ENCODE measurements around the gene AIFM3.
"Not testable (repeated sequence)": the region's sequence is repeated elsewhere in the genome, so short reads cannot be mapped to it uniquely, and the experiment has no call there.

- not testable (repeated sequence) for TF ChIP-seq POLR2A (IDR thresholded peaks at IDR 0.05)
- TF ChIP-seq, protein P1, sequence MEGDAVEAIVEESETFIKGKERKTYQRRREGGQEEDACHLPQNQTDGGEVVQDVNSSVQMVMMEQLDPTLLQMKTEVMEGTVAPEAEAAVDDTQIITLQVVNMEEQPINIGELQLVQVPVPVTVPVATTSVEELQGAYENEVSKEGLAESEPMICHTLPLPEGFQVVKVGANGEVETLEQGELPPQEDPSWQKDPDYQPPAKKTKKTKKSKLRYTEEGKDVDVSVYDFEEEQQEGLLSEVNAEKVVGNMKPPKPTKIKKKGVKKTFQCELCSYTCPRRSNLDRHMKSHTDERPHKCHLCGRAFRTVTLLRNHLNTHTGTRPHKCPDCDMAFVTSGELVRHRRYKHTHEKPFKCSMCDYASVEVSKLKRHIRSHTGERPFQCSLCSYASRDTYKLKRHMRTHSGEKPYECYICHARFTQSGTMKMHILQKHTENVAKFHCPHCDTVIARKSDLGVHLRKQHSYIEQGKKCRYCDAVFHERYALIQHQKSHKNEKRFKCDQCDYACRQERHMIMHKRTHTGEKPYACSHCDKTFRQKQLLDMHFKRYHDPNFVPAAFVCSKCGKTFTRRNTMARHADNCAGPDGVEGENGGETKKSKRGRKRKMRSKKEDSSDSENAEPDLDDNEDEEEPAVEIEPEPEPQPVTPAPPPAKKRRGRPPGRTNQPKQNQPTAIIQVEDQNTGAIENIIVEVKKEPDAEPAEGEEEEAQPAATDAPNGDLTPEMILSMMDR (IDR thresholded peaks at IDR 0.05) = not testable (repeated sequence)
These were observed 5.1 kb downstream of the AIFM3 start for GRCh38 chr22:20972014-20972694.
